GM19025 (cell line): ENCODE data around the gene AXIN1.

Experiments
- ATAC-seq: cut with Tn5 transposase; IDR thresholded peaks from one replicate; pipeline ENCODE4 v1.9.1; 2021; ENCODE audit warnings: mild to moderate bottlenecking, low read depth, moderate library complexity; ENCODE audit not compliant: unreplicated experiment

The AXIN1 gene

DNA sequence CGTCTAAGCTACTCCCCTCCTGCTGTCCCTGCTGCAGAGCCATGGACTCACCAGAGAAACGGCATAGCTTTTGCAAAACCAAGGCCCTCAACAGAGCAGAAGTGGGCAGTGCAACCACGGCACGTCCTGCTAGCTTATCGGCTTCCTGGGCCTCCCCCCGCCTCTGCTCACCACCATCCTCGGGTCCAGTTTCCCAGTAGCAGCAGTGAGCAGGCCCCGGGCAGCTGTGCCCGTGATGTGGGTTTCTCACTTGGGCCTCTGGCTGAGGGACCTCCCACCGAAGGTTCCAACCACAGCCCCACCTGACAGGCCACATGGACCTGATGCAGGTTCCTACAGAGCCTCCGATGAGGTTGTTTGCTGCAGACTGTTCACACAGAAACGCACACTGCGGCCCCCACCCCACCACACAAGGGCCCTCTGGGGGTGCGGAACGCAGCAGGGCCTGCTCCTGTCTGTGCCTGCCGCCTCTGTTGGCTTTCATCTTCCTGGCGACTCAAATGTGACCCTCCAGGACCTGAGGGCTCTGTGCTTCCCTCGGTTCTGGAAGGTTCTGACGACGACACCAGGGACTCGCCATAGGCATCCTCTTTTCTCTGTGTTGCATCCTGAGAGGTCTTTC lies 44.7 kb downstream of the AXIN1 start:
- ATAC-seq: no peak

DNA sequence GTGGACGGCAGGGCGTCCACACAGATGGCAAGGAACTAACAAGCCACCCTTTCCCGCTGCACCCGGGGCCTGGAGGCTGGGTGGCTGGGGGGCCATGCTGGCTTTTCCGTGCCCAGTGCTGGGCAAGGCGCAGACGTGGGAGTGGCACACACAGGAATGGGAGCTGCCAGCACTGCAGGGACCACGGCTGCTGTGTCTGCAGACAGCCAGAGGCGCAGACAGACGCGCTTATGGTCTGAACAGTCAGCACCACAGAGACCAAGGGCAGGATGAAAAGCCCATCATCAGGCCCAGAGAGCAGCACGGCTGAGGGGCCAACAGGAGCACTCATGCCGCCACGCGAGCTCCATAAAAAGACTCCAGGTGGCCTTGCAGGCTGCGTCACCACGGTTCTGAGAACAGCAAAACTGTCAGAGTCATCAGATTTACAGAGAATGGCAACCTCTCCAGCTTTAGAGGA lies 45.6 kb downstream of the AXIN1 start:
- ATAC-seq: no peak

DNA sequence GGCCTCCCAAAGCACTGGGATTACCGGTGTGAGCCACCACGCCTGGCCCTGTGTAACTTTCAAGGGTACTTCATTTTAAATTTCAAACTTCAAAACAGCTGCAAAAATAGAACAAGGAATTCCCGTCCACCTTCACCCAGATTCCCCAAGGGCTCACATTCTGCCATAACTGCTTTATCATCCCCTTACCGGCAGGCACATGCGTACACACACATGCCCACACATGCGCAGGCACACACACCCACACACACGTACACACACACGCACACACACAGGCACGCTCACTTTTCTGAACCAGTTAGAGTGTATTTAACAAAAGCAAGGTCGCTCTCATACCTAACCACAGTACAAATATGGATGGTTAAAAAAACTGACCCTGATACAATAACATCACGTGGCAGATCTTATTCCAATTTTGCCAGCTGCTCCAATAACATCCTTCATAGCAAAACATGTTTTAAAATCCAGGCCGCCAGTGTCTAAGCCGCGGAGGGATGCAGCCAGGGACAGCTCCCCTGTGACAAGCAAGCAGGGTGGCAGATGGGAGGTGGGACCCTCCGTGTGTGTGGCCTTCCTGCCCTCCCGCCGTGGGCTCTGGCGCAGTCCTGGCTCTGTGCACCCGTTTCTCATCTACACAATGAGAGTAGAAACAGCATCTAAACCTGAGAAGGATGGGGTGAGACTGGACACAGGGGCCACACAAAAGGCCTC lies 46.5 kb downstream of the AXIN1 start:
- ATAC-seq: no peak

DNA sequence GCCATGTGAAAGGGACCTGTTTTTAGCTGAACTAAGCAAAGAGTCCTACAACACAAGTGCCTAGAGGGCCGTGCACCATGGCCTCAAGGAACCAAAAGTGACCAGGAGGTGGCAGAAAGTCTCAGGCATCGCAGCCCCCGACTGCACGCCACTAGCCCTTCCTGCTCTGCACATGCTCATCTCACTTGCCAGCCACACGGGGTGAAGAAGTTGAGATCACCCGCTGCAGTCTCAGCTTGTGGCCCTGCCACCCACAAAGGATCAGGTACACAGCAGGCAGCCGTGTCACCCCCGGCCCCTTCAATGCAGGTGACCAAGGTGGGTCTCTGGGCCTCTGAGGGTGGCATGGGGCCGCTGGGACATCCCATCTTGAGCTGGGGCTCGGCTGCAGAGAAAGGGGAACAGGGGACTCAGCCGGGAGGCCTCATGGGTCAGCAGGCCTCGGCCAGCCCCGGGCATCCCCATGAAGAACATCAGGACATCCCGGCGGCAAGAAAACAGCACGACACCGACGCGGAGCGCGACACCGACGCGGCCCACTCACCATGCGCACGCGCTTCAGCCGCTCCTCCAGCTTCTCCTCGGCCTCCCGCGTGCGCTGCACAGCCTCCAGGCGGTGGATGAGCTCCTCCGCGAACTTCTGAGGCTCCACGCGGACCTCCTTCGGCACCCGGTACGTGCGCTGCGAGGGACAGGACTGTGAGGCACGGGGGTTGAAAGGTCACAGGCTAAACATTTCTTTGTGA lies 48.6 kb downstream of the AXIN1 start:
- ATAC-seq: no peak

DNA sequence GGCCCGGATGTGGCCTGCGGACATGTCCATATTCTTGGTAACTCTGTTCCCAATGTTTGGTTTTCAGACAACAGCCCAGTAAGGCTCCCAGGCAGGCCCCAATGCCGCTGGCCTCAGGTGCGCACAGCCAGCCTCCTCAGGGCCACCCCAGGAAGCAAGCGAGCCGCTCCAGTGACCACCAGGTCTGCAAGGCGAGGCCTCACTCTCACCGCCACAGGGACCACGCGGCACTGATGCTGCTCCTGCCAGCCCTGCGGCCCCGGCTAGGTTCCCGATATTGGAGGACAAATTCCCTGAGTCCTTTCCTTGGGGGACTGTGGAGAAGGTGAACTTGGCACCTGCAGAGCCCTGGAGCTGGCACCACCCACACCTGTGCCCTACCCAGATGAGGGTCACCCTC lies 50.6 kb downstream of the AXIN1 start:
- no peak for ATAC-seq

DNA sequence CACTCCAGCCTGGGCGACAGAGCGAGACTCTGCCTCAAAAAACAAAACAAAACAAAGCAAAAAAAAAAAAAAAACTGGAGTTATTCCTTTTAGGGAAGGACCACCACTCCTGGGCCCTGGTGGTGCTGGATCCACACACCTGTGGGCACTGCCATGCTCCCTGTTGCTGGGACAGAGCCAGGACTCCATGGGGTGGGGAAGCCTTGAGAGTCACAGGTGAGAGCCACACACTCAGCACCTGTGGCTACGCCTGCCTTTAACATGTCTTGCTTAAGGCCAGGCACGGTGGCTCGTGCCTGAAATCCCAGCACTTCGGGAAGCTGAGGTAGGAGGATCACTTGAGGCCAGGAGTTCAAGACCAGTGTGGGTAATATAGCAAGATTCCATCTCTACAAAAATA lies 51.3 kb downstream of the AXIN1 start:
- no peak for ATAC-seq

DNA sequence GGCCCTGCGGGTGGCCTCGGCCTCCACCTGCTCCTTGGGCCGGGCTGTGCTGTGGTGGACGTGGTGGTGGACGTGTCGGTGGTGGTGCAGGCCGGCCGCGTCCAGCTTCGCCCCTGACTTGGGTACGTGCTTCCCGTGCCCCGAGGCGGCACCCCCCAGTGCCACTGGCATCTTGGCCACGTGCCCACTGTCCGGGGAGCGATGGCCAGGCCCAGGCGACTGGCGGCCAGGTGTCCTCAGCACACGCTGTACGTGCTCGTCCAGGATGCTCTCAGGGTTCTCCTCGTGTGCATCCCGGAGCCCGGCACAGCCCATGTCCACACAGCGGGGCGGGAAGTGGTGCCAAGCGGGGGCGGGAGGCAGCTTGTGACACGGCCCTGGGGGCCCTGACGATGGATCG lies 54.7 kb downstream of the AXIN1 start:
- ATAC-seq: no peak

DNA sequence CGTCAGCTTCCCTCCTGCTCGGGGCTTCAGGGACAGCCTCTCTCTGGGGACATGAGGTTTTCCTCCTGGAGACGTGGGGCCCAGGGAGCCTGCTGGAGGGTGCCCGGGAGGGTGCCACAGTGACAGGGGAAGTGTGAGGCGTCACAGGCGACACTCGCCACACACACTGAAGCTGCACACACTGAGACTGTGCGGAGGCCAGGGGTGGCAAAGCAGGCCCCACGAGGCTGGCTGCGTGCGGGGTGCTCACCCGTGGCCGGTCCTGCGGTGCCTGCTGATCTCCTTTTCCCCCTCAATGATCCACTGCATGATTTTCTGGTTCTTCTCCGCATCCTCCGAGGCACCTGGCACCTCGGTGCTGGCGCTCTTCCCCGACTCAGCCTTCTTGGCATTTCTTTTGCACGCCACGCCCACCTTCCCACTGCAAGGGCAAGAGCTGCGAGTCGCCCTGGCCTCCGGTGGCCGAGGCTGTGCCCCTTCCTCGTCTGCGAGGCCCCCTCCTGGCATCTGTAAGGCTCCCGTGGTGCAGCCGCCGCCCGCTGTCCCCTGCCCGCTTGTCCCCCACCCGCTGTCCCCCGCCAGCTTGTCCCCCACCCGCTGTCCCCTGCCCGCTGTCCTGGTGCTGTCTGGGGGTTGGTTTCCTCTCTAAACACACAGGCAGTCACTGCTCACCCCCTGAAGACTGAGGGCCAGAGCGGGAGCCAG lies 55.6 kb downstream of the AXIN1 start:
- ATAC-seq: no peak

DNA sequence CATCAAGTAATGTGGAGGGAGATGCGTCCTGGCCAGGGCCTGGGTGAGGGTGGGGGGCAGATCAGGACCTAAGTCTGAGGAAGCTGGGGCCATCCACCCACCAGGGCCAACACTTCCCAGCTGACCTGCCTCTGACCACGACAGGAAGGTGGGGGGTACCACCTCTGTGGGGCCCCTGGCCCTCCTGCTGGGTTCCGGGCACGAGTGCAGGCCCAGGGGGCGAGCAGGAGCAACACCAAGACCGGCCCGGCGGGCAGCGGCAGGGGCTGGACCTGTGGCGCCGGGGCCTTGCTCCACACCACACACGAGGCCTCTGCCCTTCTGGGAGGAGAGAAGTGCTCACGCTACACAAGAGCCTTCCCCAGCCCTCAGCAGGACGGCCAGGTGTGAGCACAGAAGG lies 56.2 kb downstream of the AXIN1 start:
- no peak for ATAC-seq

DNA sequence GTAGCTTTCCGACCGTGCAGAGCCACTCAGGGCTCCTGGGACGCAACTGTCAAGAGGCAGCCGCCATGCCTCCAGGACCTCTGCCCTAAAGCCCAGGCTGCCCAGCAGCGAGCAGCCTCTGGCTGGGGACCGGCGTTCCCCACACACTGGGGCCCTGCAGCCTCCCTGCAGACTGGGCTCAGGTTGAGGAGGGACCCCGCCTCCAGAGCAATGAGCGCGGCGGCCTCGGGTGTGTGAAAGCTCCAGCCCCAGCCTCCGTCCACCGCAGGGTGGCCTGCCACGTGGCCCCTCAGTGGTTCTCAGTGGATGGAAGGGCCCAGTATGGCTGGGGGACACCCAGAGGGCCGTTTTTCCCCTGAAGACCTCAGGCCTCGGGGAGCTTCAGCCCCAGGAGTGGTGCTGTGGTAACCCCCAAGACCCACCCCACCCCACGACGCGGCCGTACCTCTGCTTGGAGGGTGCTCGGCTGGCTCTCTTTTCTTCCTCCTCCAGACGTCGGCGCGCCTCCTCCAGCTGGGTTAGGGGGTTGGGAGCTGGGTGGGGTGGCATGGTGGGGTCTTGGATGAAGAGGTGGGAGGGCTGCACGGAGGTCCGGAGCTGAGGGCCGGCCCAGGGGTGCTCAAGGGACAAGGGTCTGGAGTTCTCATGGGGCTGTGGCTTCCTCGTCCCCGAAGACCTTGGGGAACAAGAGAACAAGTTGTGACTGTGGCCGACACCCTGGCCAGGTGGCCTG lies 59.3 kb downstream of the AXIN1 start:
- ATAC-seq: no peak

DNA sequence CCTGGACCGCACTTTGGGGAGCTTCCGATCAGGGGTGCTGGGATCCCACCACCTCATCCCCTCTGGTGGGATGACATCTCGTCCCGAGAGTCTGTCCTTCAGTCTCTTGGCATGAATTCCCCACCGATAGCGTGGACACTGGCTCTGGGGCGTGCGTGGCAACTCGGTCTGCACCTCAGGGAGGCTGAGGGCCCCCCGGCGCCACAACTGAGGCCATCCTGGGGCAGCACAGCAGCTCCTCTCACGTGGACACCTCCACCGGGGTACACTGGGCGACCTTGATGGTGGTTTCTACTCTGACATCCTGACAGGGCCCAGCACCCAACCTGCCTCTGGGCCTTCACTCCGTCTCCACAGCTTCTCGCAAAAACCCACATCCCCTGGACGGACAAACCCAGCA lies 61.0 kb downstream of the AXIN1 start:
- ATAC-seq: no peak

DNA sequence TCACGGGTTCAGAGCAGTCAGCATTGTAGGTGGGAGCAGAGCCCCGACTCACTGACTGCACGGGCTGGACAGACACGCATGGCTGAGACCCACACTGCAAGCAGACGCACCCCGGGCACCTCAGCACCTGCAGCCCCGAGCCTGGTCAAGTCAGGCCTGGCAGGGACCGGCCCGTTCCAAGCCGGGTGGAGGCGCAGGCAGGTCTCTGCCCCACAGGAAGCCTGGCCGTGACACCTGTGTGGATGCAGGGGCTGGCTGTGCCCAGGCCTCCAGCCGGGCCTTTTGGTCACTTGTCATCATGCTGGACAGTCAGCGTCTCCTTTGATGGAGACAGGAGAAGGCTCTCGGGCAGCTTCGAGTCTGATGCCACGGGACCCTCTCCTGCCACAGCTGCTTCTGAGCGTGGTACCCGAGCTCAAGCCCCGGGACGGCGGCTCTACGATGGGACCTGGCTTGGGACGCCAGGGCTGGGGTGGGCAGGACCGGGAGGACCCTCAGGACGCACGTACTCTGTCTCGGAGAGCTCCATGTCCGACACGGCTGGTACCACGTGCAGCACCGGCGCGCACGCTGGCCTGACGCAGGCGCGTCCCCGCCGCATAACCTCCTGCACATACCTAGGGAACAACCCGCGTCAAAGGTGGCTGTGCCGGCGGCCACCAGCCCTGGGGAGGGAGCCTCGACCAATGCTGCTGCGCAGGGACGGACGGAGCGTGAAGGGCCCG lies 61.7 kb downstream of the AXIN1 start:
- no peak for ATAC-seq

DNA sequence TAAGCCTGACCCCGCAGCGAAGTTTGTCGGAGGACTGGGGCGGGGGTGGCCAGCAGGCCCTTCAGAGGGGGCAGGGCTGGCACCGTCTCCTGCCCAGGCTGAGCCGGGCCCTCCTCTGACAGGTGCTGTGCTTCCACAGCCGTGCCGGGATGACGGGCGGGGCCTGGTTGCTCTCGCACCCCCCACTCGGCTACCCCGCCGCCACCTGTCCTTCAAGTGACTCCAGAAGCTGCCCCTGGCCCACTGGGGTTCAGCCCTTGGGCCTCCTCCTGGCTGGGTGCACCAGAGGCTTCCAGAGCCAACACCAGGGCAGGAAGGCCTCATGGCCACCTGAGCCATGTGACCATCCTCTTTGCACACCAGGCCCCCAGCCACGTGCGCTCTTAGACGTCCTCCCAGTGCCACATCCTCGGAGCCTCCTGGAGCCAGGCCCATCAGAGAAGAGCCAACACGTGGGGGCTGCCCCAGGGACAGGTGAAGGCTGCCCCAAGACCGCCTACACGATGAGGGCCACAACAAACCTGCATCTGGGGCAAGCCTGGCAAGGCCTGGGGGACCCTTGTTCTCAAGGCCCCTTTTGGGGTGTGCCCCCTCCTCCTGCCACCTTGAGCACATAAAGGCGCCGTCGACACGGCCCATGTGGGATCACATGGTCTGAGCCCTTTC lies 62.4 kb downstream of the AXIN1 start:
- ATAC-seq: no peak

DNA sequence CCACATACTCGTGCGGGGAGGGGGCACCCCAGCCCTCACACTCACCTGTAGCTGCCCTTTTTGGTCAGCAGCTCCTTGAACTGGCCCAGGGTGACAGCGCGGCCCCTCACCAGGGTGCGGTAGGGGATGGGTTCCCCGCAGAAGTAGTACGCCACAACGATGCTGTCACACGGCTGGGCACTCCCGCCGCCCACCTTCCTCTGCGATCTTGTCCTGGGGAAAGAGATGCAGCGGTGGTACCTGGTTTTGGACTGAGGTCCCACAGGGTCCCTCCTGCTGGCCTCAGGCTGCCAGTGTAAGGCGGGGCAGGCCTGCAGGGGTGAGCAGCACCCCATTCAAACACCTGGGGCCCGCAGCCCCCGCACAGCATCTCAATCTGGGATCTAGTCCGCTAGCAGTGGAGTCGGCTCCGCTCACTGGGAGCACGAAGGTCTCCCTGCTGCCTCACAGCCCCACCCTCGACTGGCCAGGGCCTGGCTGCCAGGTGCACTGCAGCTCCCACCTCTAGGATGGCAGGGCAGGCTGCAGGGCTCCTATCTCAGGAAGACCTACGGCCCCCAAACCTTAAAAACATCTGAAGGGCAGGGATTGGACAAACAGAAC lies 63.0 kb downstream of the AXIN1 start:
- ATAC-seq: no peak

DNA sequence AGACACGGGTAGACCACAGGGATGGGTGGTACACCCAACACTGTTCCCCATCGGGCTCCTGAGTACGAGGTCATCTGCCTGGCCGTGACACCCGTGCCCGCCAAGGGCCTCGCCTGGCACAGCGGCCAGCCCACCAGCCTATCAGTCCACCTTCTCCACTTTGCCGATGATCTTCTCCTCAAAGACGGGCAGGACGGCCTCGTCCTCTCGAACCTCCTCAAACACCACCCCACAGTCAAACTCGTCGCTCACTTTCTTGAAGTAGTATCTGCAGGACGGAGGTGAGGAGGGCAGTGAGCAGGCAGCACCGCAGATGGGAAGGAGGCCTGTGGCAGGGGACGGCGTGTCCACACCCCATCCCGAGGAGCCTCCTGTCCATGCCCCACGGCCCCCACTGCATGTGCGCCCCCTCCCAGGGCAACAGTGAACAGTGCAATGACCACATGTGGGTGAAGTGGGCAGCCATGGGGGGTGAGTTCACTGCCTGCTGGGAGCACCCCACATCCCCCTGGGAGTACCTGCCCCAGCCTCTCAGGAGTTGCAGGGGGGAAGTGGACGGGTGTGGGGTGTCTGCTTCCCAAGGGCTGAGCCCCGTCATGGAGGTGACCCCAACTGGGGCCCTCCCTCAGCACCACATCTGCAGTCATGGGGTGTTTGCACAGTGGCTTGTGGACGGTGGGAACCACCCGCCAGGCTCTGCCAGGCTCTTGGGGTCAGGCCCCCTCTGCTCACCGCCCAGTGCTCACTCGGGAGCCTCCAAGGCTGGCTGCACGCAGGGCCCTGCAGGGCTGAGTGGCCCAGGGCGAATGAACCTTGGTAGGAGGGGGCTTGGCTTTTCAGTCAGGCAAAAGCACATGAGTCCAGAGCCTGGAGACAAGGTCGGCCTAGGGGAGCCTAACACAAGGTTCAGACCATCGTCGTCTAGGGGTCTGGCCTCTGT lies 64.3 kb downstream of the AXIN1 start:
- no peak for ATAC-seq

DNA sequence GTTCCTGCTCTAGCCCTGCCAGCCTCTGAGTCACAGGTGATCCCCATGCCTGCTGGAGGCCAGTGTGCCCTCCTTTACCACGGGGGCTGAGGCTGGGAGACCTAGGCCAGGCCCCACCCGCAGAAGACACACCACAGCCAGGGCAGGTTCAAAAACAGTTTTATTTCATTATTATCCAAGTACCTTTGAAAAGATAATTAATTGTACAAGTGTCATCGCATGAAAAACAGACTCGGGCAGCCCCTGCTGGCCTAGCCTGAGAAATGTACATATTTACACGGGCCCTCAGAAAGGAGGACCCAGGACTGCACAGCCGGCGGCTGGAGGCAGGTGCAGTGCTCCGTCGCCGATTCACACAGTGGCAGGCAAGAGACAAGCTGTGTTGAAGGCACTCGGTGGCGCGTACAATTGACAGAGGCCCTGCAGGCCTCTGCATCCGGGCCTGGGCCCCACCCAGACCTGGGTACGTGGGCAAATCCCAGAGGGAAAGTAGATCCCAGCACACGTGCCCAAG lies 65.2 kb downstream of the AXIN1 start:
- ATAC-seq: no peak

DNA sequence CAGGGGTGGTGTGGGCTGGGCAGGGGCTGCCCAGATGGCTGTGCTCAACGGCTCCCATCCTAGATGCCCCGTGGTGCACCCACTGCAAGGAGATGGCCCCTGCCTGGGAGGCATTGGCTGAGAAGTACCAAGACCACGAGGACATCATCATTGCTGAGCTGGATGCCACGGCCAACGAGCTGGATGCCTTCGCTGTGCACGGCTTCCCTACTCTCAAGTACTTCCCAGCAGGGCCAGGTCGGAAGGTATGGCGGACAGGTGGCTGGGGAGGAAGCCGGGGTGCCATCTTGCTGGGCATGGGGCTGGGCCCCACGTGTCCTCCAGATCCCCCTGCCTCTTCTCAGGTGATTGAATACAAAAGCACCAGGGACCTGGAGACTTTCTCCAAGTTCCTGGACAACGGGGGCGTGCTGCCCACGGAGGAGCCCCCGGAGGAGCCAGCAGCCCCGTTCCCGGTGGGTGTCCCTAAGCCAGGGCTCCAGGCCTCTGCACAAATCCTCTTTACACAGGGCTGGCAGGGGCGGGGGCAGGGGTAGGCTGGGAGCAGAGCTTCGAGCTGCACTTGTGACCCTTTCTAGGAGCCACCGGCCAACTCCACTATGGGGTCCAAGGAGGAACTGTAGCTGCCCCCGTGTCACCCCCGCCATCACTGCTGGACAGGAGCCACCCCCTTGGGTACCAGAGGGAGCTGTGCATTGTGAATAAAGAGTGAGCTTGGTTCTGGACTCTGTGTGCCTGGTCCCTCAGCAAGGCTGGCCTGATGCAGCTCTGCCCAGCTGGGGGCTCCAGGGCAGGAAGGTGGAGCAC lies 65.8 kb downstream of the AXIN1 start:
- ATAC-seq: no peak
